ENCODE data around the gene TMEM259. TPM values are rescaled to one million over a fixed set of nuclear protein-coding genes. Genes with fewer than 3 reads are reported as not detected.

TMEM259 gene
- total and polyA plus RNA-seq, 9 of the 15 experiments (the other 6 are each of a cell fraction or from before 2014, with no cell fraction given): 0.52 to 231 (median 63.6) TPM

DNA sequence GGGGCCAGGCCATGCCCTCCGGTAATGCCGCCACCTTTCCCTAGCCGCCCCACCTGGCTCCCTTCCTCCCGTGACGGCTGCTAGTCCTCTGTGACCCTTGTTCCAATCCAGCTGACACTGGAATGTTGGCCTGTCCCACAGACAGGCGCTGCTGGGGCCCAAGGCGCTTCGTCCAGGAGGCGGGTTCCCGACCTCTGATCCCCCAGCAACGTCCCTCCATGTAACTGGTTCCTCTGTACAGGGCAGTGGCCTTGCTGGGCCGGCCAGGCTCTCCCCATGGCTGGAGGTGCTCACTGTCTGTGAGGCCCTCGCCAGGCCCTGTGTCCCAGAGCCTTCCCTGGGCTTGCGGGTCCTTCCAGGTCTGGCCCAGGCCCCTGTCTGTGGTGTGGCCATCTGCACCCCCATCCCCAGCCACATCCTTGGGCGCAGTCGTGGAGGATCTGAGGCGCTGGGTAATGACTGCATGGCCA, 27.5 kb downstream of the TMEM259 start:
- POLR2A ChIA-PET: interaction anchor here (0.6 kb wide), 1 partner anchor 36 kb away, joined by 5 read pairs; no protein-coding TSS in a partner anchor
- Histone ChIP-seq H3K4me1 (replicated peaks in 1 of 2; ENCODE audit: control insufficient read depth in 2 of 2, insufficient read depth in 2 of 2, low read length in 2 of 2) (peaks cover 12 to 81% of the 10 kb centered on the region in 2 experiments; a peak in 4 of 5 replicates), H3K9ac (ENCODE audit: insufficient read depth in 1 of 2, low read depth in 2 of 2, low read length in 2 of 2) (peak overlapping the region in 1 of 2 experiments; percentile 58; a peak in 2 of 4 replicates), H3K4me3 (no peak overlapping the region), H3K9me1 (ENCODE audit: control insufficient read depth, insufficient read depth, low read length) (peaks cover 6% of the 10 kb centered on the region), H3K36me3 (ENCODE audit: control insufficient read depth, insufficient read depth, low read length) (peaks cover 65% of the 10 kb centered on the region; the same call in 2 of the 3 replicates), H3K9me3 (replicated peaks; ENCODE audit: control insufficient read depth, insufficient read depth, low read depth, low read length) (no peaks in the 10 kb centered on the region), H3K4me2 (ENCODE audit: insufficient read depth, low read length) (no peak overlapping the region), H2AFZ (ENCODE audit: low read depth, low read length) (no peak overlapping the region), H3K27ac (ENCODE audit: extremely low read depth, low read depth, low read length) (no peak overlapping the region), H3K79me2 (ENCODE audit: control insufficient read depth, insufficient read depth, low read length) (no peaks in the 10 kb centered on the region), H4K20me1 (replicated peaks; ENCODE audit: control insufficient read depth, insufficient read depth, low read length) (no peaks in the 10 kb centered on the region; the same call in 1 of the 2 replicates), H3K27me3 (ENCODE audit: control insufficient read depth in 2 of 2, insufficient read depth in 2 of 2, low read length in 2 of 2) (no peaks in the 10 kb centered on the region)
- no peak for ATAC-seq
- no peak for DNase-seq (ENCODE audit: extremely low read depth in 1 of 4, low spot score in 3 of 4)
- CTCF ChIA-PET (ENCODE audit: low intra/inter-chr PET ratio): no interaction called here
- in situ Hi-C loops (cut with MboI): no loop called here
- no TSS peak for BruUV-seq (replicated peaks)
- TF ChIP-seq RBM22 (IDR thresholded peaks at IDR 0.05; ENCODE audit: low read depth, low read length, poor library complexity, severe bottlenecking): peak; percentile 50
- TF ChIP-seq MEF2A (IDR thresholded peaks at IDR 0.05; ENCODE audit: control insufficient read depth, low read depth, low read length): no peak
- FAIRE-seq: no peak
- intact Hi-C loops (cut with micrococcal nuclease): no loop called here
- WGBS (ENCODE audit: insufficient coverage, low coverage, missing lambda C conversion rate): 89% methylated on average over 11 of the region's 17 CpGs

GRCh38 chr19:992670-993055, 28.3 kb downstream of the TMEM259 start:
- DNase-seq (ENCODE audit: extremely low read depth in 1 of 4, low spot score in 3 of 4) (no peak), ATAC-seq (no peak), FAIRE-seq (no peak)
- H3K4me1 ChIP-seq (replicated peaks in 1 of 2; ENCODE audit: control insufficient read depth in 2 of 2, insufficient read depth in 2 of 2, low read length in 2 of 2): peaks cover 9 to 85% of the 10 kb centered on the region in 2 experiments; a peak in 4 of 5 replicates
- peak overlapping the region in 1 of 2 experiments; percentile 20; a peak in 1 of 4 replicates for H3K9ac ChIP-seq (ENCODE audit: insufficient read depth in 1 of 2, low read depth in 2 of 2, low read length in 2 of 2)
- H3K9me3 ChIP-seq (replicated peaks; ENCODE audit: control insufficient read depth, insufficient read depth, low read depth, low read length): no peaks in the 10 kb centered on the region
- no peaks in the 10 kb centered on the region; the same call in 1 of the 2 replicates for H4K20me1 ChIP-seq (replicated peaks; ENCODE audit: control insufficient read depth, insufficient read depth, low read length)
- H3K9me1 ChIP-seq (ENCODE audit: control insufficient read depth, insufficient read depth, low read length): peaks cover 6% of the 10 kb centered on the region
- no peaks in the 10 kb centered on the region for H3K27me3 ChIP-seq (ENCODE audit: control insufficient read depth in 2 of 2, insufficient read depth in 2 of 2, low read length in 2 of 2)
- no peak overlapping the region for H3K4me2 ChIP-seq (ENCODE audit: insufficient read depth, low read length)
- no peak overlapping the region for H2AFZ ChIP-seq (ENCODE audit: low read depth, low read length)
- ChIA-PET POLR2A (no interaction called here), CTCF (ENCODE audit: low intra/inter-chr PET ratio) (no interaction called here)
- H3K36me3 ChIP-seq (ENCODE audit: control insufficient read depth, insufficient read depth, low read length): peaks cover 71% of the 10 kb centered on the region; the same call in 2 of the 3 replicates
- H3K27ac ChIP-seq (ENCODE audit: extremely low read depth, low read depth, low read length): no peak overlapping the region
- in situ Hi-C loops (cut with MboI): no loop called here
- no TSS peak for BruUV-seq (replicated peaks)
- 96% methylated on average over 9 of the region's 13 CpGs for WGBS (ENCODE audit: insufficient coverage, low coverage, missing lambda C conversion rate)
- H3K79me2 ChIP-seq (ENCODE audit: control insufficient read depth, insufficient read depth, low read length): no peaks in the 10 kb centered on the region
- intact Hi-C loops (cut with micrococcal nuclease): no loop called here
- no peak overlapping the region for H3K4me3 ChIP-seq
- no peak for TF ChIP-seq ZNF175 (CRISPR knock-in tag; IDR thresholded peaks at IDR 0.05; ENCODE audit: low read depth)
- TF ChIP-seq, protein P1, sequence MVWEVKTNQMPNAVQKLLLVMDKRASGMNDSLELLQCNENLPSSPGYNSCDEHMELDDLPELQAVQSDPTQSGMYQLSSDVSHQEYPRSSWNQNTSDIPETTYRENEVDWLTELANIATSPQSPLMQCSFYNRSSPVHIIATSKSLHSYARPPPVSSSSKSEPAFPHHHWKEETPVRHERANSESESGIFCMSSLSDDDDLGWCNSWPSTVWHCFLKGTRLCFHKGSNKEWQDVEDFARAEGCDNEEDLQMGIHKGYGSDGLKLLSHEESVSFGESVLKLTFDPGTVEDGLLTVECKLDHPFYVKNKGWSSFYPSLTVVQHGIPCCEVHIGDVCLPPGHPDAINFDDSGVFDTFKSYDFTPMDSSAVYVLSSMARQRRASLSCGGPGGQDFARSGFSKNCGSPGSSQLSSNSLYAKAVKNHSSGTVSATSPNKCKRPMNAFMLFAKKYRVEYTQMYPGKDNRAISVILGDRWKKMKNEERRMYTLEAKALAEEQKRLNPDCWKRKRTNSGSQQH (CRISPR knock-in tag; IDR thresholded peaks at IDR 0.05): no peak
- no peak for TF ChIP-seq JUNB (CRISPR knock-in tag; conservative IDR thresholded peaks at IDR 0.05)
- TF ChIP-seq ZNF764 (CRISPR knock-in tag; IDR thresholded peaks at IDR 0.05; ENCODE audit: low read depth): no peak
